GM10266 (cell line): ENCODE data around the gene THAP8.
"Not testable (repeated sequence)": the region's sequence is repeated elsewhere in the genome, so short reads cannot be mapped to it uniquely, and the experiment has no call there.

ENCODE experiments used
- DNase-seq: peaks from one replicate; pipeline ENCODE4 v3.0.0; 2012; ENCODE audit errors: extremely low spot score
- CTCF ChIP-seq: IDR thresholded peaks from 2 replicates; pipeline ENCODE4 v1.5.1; 2012; ENCODE audit warnings: mild to moderate bottlenecking, low read depth; ENCODE audit not compliant: control insufficient read depth, insufficient read depth; ENCODE audit errors: missing control alignments

THAP8 gene

DNA sequence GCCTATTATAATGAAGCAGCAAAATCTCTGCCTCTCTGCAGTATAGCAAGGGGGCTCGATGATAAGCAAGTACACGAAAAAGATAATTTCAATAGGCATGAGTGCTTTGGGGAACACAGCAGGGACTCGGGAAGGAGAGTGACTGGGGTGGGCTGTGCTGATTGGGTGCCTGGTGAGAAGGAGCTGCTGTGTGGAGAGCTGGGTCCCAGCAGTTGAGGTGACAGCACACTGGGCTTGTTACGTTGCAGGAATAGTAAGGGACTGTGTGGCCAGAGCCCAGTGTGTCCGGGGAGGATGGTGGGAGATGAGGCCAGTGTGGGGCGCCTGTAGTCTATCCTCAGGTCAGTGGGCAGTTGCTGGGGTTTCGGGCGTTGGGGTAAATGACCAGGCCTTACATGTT lies 18.0 kb upstream of the THAP8 start:
- DNase-seq: no peak
- TF ChIP-seq CTCF: no peak

- not testable (repeated sequence) for DNase-seq
Observed at GRCh38 chr19:36068810-36069499, 14.9 kb upstream of the THAP8 start.

GRCh38 chr19:36067681-36068080 lies 13.6 kb upstream of the THAP8 start:
- TF ChIP-seq CTCF: no peak
- no peak for DNase-seq

- no peak for DNase-seq
- no peak for TF ChIP-seq CTCF
Observed at GRCh38 chr19:36064826-36065225, 10.7 kb upstream of the THAP8 start.

DNA sequence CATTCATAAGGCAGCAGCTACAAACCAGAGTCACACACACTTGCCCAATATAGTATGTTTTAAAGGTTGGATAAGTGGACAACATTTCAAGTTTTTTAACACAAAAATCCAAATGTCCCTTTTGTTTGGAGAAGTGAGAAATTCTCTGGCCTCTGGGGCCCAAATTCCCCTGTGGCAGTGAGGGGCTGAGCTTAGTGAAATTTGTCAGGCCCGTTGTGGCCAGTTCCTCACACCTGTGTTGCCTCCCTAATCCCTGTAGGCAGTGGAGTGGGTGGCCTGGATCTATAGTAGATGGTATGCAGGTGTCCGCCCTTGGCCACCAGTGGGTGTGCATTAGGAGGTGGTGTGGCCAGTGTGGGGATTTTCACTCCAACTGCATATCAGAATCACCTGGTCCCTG lies 7.3 kb upstream of the THAP8 start:
- TF ChIP-seq CTCF: no peak
- no peak for DNase-seq

DNA sequence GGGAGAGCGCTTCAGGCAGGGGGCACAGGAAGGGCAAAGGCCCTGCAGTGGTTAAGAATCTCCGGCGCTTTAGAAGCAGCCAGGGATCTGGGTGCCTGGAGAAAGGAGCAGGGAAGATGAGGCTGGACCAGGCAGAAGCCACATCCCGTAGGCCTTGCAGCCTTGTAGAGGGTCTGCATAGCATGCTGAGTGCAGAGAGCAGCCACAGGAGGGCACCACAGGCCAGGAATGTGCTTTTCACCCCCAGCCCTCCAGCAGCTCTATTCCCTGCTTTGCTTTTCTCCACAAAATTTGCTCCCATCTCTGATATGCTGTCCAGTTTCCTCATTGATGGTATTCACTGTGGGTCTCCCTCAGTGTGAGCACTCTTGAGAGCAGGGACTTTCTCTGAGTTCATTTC lies 6.3 kb upstream of the THAP8 start:
- TF ChIP-seq CTCF: peak; percentile 74
- DNase-seq: peak; percentile 67

DNA sequence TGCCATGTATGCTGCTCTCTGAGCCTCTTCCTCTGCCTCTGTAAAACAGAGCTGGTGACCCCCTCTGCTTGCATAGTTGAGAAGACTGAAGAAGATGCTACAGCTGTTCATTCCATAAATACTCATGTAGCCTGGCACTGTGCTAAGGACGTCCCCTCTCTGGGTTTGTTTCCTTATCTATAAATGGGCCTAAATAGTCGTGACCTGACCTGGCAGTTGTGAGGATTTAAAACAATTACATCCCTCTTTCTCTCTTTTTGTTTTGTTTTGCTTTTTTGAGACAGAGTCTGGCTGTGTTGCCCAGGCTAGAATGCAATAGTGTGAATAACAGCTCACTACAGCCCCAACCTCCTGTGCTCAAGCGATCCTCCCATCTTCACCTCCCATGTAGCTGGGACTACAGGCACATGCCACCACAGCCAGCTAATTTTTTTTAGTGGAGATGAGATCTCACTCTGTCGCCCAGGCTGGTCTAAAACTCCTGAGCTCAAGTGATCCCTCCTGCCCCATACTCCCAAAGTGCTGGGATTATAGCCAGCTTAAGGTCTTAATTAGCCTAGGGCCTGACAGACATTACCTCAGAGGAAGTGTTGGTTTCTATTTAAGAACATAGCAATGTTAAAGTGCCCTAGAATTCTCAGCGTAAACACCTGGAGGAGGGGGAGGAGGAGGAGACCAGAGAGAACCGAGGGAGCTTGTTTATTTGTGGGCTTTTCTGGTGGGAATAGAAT lies 5.3 kb upstream of the THAP8 start:
- DNase-seq: no peak
- TF ChIP-seq CTCF: no peak
